NCI-H128 (cell line): Measurements from ENCODE around the gene ACP4.

Experiments
- DNase-seq: peaks from one replicate; lab custom pipeline; 2025; ENCODE audit not compliant: unreplicated experiment; lab: John Stamatoyannopoulos, UW

ACP4 gene

GRCh38 chr19:50839712-50840655, 49.8 kb downstream of the ACP4 start:
- DNase-seq = no peak

DNA sequence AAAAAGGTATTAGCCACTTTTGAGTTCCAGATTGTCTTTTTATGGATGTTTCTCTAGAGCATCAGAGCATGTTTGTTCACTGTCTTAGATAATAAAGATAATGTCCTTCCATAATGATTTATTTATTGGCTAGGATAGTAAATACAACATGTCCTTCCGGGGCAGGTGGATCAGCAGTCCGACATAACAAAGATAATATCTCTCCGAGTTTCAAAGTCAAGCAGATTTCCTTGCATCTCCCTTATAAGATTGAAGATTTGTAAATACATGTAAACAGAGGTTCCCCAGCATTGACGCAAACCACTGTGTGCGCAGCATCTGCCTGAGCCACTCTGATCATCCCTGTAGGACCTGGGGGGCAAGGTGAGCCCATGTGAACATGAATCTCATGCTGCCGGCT, 51.9 kb downstream of the ACP4 start:
- no peak for DNase-seq

DNA sequence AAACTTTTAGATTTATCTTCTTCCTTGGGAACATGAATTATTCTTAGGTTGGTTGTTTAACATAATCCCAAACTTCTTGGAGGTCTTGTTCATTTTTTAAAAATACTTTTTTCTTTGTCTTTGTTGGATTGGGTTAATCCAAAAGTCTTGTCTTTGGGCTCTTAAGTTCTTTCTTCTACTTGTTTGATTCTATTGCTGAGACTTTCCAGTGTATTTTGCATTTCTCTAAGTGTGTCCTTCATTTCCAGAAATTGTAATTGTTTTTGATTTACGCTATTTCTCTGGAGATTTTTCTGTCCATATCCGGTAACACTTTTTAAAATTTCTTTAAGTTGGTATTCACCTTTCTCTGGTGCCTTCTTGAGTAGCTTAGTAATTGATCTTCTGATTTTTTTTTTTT, 53.0 kb downstream of the ACP4 start:
- no peak for DNase-seq

GRCh38 chr19:50843701-50844221, 53.5 kb downstream of the ACP4 start:
- DNase-seq = no peak

DNA sequence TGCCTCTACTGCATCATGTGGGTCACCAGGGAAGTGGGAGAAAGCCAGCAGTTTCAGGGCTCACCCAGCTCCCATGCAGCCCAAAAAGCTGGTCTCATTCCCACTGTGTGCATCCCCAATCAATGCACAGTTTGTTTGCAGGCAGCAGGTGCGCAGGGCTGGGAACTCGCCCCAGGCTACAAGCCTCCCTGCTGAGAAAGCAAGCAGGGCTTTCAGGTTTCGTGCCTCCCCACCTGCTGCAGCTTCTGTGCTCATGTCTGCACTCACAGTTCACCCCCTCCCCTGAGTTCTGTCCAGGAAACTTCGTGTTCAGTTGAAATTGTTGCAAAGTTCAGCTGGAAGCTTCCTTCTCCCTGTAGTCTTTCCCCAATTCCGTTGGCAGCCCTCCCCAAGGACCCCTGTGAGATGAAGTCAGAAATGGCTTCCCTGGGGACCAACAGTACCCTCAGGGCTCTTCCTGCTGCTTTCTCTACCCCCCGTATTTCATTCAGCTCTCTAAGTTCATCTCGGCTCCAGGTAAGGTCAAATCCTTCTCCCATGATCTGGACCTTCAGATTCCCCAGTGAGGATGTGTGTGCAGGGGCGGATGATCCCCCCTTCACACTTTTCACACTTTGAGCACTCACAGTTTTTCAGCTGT, 54.2 kb downstream of the ACP4 start:
- DNase-seq = no peak
